A549 (cell line): ENCODE results near the gene HEXD. TPM values are rescaled to one million over a fixed set of nuclear protein-coding genes. Genes with fewer than 3 reads are reported as not detected.

Source experiments
- ATAC-seq, 2 experiments: fragments of 200-7000 bp in 1 of 2; fragments of >200 bp in 1 of 2; cut with Nextera tagmentation in 1 of 2; cut with Tn5 transposase in 1 of 2; 3 replicates each; pipeline versions ENCODE4 v1.8.0 to v1.9.1; 2018 to 2020; ENCODE audit warnings: mild to moderate bottlenecking in 1 of 2, moderate library complexity in 1 of 2
- CTCF ChIA-PET: fragments of 300-600 bp; sonication (Branson Sonifier 250); formaldehyde crosslinking; extraction: SDS; loops from one replicate; lab custom pipeline; 2021; ENCODE audit warnings: antibody characterized with exemption, inconsistent platforms; lab: Yijun Ruan, JAX
- POLR2A ChIA-PET: fragments of 350-600 bp; formaldehyde crosslinking; extraction: SDS; loops from one replicate; lab custom pipeline; 2021; ENCODE audit warnings: antibody characterized with exemption, inconsistent platforms; lab: Yijun Ruan, JAX
- DNase-seq, 2 experiments: peaks; one replicate each; pipeline versions ENCODE4 v3.0.0 to v3.0.0-alpha.2; 2011 to 2016; ENCODE audit warnings: low read depth in 1 of 2, low spot score in 1 of 2
- FAIRE-seq: peaks from 2 replicates; lab custom pipeline; 2011; peaks lifted over from hg19 to GRCh38; lab: Jason Lieb, UNC
- H3K27ac ChIP-seq, 2 experiments: fragments of >200 bp; sonication (Bioruptor Twin); formaldehyde crosslinking; 3 replicates each; pipeline ENCODE4 v1.5.1; 2016 to 2017
- H3K4me1 ChIP-seq: fragments of >200 bp; sonication (Bioruptor Twin); formaldehyde crosslinking; 3 replicates; pipeline ENCODE4 v1.6.1; 2016
- H3K4me2 ChIP-seq: fragments of >200 bp; sonication (Bioruptor Twin); formaldehyde crosslinking; 3 replicates; pipeline ENCODE4 v1.6.1; 2016
- H3K4me3 ChIP-seq: fragments of >200 bp; sonication (Bioruptor Twin); formaldehyde crosslinking; 3 replicates; pipeline ENCODE4 v1.5.1; 2016
- H3K9me3 ChIP-seq: fragments of >200 bp; sonication (Bioruptor Twin); formaldehyde crosslinking; 3 replicates; pipeline ENCODE4 v1.6.1; 2016
- BHLHE40 ChIP-seq: IDR thresholded peaks from 2 replicates; pipeline ENCODE4 v1.6.1; 2012; ENCODE audit warnings: low read depth, low read length, inconsistent platforms
- CBX8 ChIP-seq: fragments of 200-600 bp; sonication (generic); IDR thresholded peaks from 2 replicates; pipeline ENCODE4 v1.6.1; 2016
- GATA3 ChIP-seq: IDR thresholded peaks from 2 replicates; pipeline ENCODE4 v1.6.1; 2012; ENCODE audit warnings: borderline replicate concordance
- HES2 ChIP-seq: fragments of >200 bp; sonication (Bioruptor Twin); formaldehyde crosslinking; IDR thresholded peaks from 2 replicates; pipeline ENCODE4 v1.6.1; 2016
- HOXB5 ChIP-seq: fragments of 250-450 bp; sonication (Bioruptor Pico); IDR thresholded peaks from 2 replicates; pipeline ENCODE4 v1.5.0; 2020; ENCODE audit warnings: mild to moderate bottlenecking, moderate library complexity
- KDM1A ChIP-seq: fragments of 200-600 bp; sonication (generic); IDR thresholded peaks from 2 replicates; pipeline ENCODE4 v1.6.1; 2016; ENCODE audit warnings: low read depth, mild to moderate bottlenecking
- MAX ChIP-seq: IDR thresholded peaks from 2 replicates; pipeline ENCODE4 v1.6.1; 2012
- MYC ChIP-seq: IDR thresholded peaks from 2 replicates; pipeline ENCODE4 v1.6.1; 2012; ENCODE audit warnings: mild to moderate bottlenecking, inconsistent platforms, low read length, improper control_type of control experiment, borderline replicate concordance
- NR3C1 ChIP-seq: fragments of >200 bp; sonication (Bioruptor Twin); formaldehyde crosslinking; IDR thresholded peaks from 3 replicates; pipeline ENCODE4 v1.6.1; 2017
- PBX3 ChIP-seq: IDR thresholded peaks from 2 replicates; pipeline ENCODE4 v1.6.1; 2012
- POLR2A ChIP-seq: IDR thresholded peaks from 2 replicates; pipeline ENCODE4 v1.6.1; 2012; ENCODE audit warnings: mild to moderate bottlenecking, low read length
- POLR2AphosphoS2 ChIP-seq: conservative IDR thresholded peaks from 2 replicates; pipeline ENCODE4 v1.6.1; 2012; ENCODE audit warnings: low read length, improper control_type of control experiment, inconsistent platforms
- RAD21 ChIP-seq, 2 experiments: fragments of >200 bp in 1 of 2; sonication (Bioruptor Twin) in 1 of 2; formaldehyde crosslinking in 1 of 2; IDR thresholded peaks in 1 of 2; conservative IDR thresholded peaks in 1 of 2; 2 replicates in 1 of 2; 3 replicates in 1 of 2; pipeline ENCODE4 v1.6.1; 2012 to 2018; ENCODE audit warnings: inconsistent platforms in 1 of 2
- REST ChIP-seq: fragments of 200-600 bp; sonication (generic); IDR thresholded peaks from 2 replicates; pipeline ENCODE4 v1.6.1; 2016; ENCODE audit warnings: antibody characterized with exemption, mild to moderate bottlenecking, moderate library complexity
- RNF2 ChIP-seq: fragments of 200-600 bp; sonication (generic); IDR thresholded peaks from 2 replicates; pipeline ENCODE4 v1.6.1; 2016; ENCODE audit warnings: low read depth, mild to moderate bottlenecking, antibody characterized with exemption, moderate library complexity, borderline replicate concordance
- TFCP2L1 ChIP-seq: fragments of 250-450 bp; sonication (Bioruptor Pico); IDR thresholded peaks from 2 replicates; pipeline ENCODE4 v1.5.0; 2021; ENCODE audit warnings: mild to moderate bottlenecking
- ZC3H11A ChIP-seq: fragments of 450-650 bp; IDR thresholded peaks from 2 replicates; pipeline ENCODE4 v1.6.1; 2014; ENCODE audit warnings: antibody characterized with exemption, mild to moderate bottlenecking
- ZFP36 ChIP-seq: fragments of 450-650 bp; IDR thresholded peaks from 2 replicates; pipeline ENCODE4 v1.6.1; 2014; ENCODE audit warnings: borderline replicate concordance; ENCODE audit not compliant: partially characterized antibody
- WGBS: methylation state at CpG from one replicate; pipeline ENCODE4 v1.1.6; 2017; ENCODE audit errors: missing lambda C conversion rate; 5-methylcytosine and 5-hydroxymethylcytosine counted together
- polyA plus RNA-seq, 4 experiments: library from polyadenylated mRNA; depleted of rRNA in 3 of 4; stranded (reverse); fragments of >200 nt; fragmentation: RNase III in 1 of 4; extraction: RNeasy Plus Mini Kit Qiagen cat#74134 plus additional on column Dnase treatment in 1 of 4; gene quantifications; 2 replicates in 3 of 4; 3 replicates in 1 of 4; pipeline ENCODE4 v1.2.3, GENCODE V29; 2011 to 2017
- TF ChIP-seq, protein P1 (sequence below): IDR thresholded peaks from 2 replicates; pipeline ENCODE4 v1.6.1; 2012; ENCODE audit warnings: low read depth, borderline replicate concordance
- TF ChIP-seq, protein P2 (sequence below): fragments of >200 bp; sonication (Bioruptor Twin); formaldehyde crosslinking; IDR thresholded peaks from 3 replicates; pipeline ENCODE4 v1.6.1; 2016

HEXD gene
- polyA plus RNA-seq, 2 of the 4 experiments (the other 2 are of a cell fraction) = 18.0 to 19.5 TPM

DNA sequence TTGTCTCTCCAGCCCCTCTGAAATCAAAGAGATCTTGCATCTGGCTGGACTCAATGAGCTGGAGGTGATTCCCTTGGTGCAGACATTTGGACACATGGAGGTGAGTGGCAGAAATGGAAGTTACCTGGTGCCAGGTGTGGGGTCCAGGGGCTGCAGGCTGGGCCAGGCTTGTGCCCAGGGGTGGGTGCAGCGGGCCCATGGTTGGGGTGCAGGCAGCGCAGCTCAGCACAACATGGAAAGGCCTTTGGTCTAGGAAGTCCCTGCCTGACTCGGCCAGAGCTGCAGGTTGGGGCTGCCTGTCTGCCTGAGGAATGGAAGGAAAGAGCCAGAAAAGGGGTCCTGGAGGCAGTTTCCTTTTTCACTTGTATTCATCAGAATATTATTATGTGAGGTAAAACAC is 10.4 kb downstream of the HEXD start (continued):
- TF ChIP-seq BHLHE40 = no peak

DNA sequence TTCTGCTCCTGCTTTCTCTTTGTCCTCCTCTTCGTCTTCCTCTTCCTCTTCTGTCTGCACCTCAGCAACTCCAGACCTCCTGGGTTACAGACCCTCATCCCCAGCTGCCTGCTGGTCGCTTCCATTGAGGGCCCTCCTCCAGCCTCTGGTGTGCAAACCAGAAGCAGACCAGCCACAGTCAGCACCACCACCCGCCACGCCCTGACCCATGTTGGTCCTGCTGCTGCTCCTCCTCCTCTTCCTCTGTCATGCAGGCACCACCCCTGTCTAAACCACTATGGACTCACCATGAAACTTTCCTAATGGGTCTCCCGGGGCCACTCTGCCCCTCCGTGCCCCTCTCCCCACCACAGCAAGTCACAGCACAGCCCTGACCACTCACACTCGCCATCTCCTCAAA is 11.7 kb downstream of the HEXD start:
- CTCF ChIA-PET = interaction anchor here (1.2 to 2.9 kb wide), 3 partner anchors 10 to 78 kb away, joined by 3 to 15 read pairs (median 3); no protein-coding TSS in a partner anchor
- ATAC-seq (0 out of 6 replicates have a peak, but pooled peaks of 1 of the 2 experiments have one; percentile 6), FAIRE-seq (no peak), DNase-seq (no peak)
- WGBS = 70% methylated on average over 7 of the region's 7 CpGs
- TF ChIP-seq KDM1A = no peak
- H3K27ac ChIP-seq = no peak overlapping the region
- POLR2A ChIA-PET = no interaction called here
- H3K4me3 ChIP-seq = no peak overlapping the region
- no peaks in the 10 kb centered on the region for H3K9me3 ChIP-seq
- no peaks in the 10 kb centered on the region for H3K4me1 ChIP-seq
- H3K4me2 ChIP-seq = no peak overlapping the region

GRCh38 chr17:82432017-82432416 is 13.9 kb downstream of the HEXD start:
- DNase-seq = no peak
- Histone ChIP-seq H3K27ac (no peak overlapping the region), H3K9me3 (no peaks in the 10 kb centered on the region), H3K4me3 (no peak overlapping the region), H3K4me1 (no peaks in the 10 kb centered on the region), H3K4me2 (no peak overlapping the region)
- ChIA-PET CTCF (interaction anchor here (1.4 to 2.9 kb wide), 3 partner anchors 10 to 23 kb away, joined by 3 to 15 read pairs (median 4); no protein-coding TSS in a partner anchor), POLR2A (no interaction called here)
- 86% methylated on average over 8 of the region's 8 CpGs for WGBS
- no peak for ATAC-seq
- FAIRE-seq = no peak
- no peak for TF ChIP-seq PBX3
- TF ChIP-seq RAD21 (conservative IDR thresholded peaks at IDR 0.05 in 1 of 2, IDR thresholded peaks at IDR 0.05 in 1 of 2) = no peak
- TF ChIP-seq REST = no peak
- TF ChIP-seq HES2 = no peak
- no peak for TF ChIP-seq CBX8
- no peak for TF ChIP-seq ZC3H11A
- no peak for TF ChIP-seq MYC
- TF ChIP-seq, protein P1, sequence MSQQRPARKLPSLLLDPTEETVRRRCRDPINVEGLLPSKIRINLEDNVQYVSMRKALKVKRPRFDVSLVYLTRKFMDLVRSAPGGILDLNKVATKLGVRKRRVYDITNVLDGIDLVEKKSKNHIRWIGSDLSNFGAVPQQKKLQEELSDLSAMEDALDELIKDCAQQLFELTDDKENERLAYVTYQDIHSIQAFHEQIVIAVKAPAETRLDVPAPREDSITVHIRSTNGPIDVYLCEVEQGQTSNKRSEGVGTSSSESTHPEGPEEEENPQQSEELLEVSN = no peak
- no peak for TF ChIP-seq RNF2
- no peak for TF ChIP-seq MAX
- TF ChIP-seq GATA3 = no peak
- TF ChIP-seq ZFP36 = no peak
- no peak for TF ChIP-seq POLR2A
- no peak for TF ChIP-seq NR3C1
- TF ChIP-seq, protein P2, sequence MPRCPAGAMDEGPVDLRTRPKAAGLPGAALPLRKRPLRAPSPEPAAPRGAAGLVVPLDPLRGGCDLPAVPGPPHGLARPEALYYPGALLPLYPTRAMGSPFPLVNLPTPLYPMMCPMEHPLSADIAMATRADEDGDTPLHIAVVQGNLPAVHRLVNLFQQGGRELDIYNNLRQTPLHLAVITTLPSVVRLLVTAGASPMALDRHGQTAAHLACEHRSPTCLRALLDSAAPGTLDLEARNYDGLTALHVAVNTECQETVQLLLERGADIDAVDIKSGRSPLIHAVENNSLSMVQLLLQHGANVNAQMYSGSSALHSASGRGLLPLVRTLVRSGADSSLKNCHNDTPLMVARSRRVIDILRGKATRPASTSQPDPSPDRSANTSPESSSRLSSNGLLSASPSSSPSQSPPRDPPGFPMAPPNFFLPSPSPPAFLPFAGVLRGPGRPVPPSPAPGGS = no peak
- TF ChIP-seq TFCP2L1 (CRISPR knock-in tag) = no peak
- no peak for TF ChIP-seq HOXB5 (CRISPR knock-in tag)
- no peak for TF ChIP-seq POLR2AphosphoS2
